ENCODE data around the gene DDO. TPM values are rescaled to one million over a fixed set of nuclear protein-coding genes. Genes with fewer than 3 reads are reported as not detected.

The DDO gene
- total and polyA plus RNA-seq, 9 of the 15 experiments (the other 6 are each of a cell fraction or from before 2014, with no cell fraction given) = not detected

- TF ChIP-seq L3MBTL2 (IDR thresholded peaks at IDR 0.05) = no peak
- TF ChIP-seq SNAPC5 (CRISPR knock-in tag; IDR thresholded peaks at IDR 0.05) = no peak
- no peak for TF ChIP-seq MCM3 (IDR thresholded peaks at IDR 0.05)
Measured at GRCh38 chr6:110421749-110422443, 6.5 kb upstream of the DDO start (continued).

GRCh38 chr6:110419028-110419739 is 3.8 kb upstream of the DDO start:
- CTCF ChIA-PET (ENCODE audit: low intra/inter-chr PET ratio) = no interaction called here
- no peak overlapping the region for H3K4me3 ChIP-seq
- WGBS (ENCODE audit: insufficient coverage, low coverage, missing lambda C conversion rate) = 1% methylated on average over 6 of the region's 6 CpGs

More at GRCh38 chr6:110419028-110419739, 3.8 kb upstream of the DDO start:
- no peak overlapping the region for H3K27ac ChIP-seq (ENCODE audit: extremely low read depth, low read depth, low read length)
- in situ Hi-C loops (cut with MboI) (no loop called here), intact Hi-C loops (cut with micrococcal nuclease) (no loop called here)
- H3K9me1 ChIP-seq (ENCODE audit: control insufficient read depth, insufficient read depth, low read length) = no peaks in the 10 kb centered on the region
- DNase-seq (ENCODE audit: extremely low read depth in 1 of 4, low spot score in 3 of 4) (no peak), ATAC-seq (no peak), FAIRE-seq (no peak)
- H3K27me3 ChIP-seq (ENCODE audit: control insufficient read depth in 2 of 2, insufficient read depth in 2 of 2, low read length in 2 of 2) = peaks cover 6 to 21% of the 10 kb centered on the region in 2 experiments; a peak in 4 of 5 replicates
- no peaks in the 10 kb centered on the region for H3K36me3 ChIP-seq (ENCODE audit: control insufficient read depth, insufficient read depth, low read length)
- H4K20me1 ChIP-seq (replicated peaks; ENCODE audit: control insufficient read depth, insufficient read depth, low read length) = no peaks in the 10 kb centered on the region
- H3K9ac ChIP-seq (ENCODE audit: insufficient read depth in 1 of 2, low read depth in 2 of 2, low read length in 2 of 2) = no peak overlapping the region
- no peak for TF ChIP-seq GTF2F1 (IDR thresholded peaks at IDR 0.05; ENCODE audit: low read depth, low read length)
- TF ChIP-seq HMG20A (CRISPR knock-in tag; conservative IDR thresholded peaks at IDR 0.05) = no peak
- TF ChIP-seq NUFIP1 (IDR thresholded peaks at IDR 0.05; ENCODE audit: partially characterized antibody) = no peak
- no peak for TF ChIP-seq AFF1 (IDR thresholded peaks at IDR 0.05; ENCODE audit: low read depth in 1 of 2, partially characterized antibody in 2 of 2)
- no peak for TF ChIP-seq RBM22 (IDR thresholded peaks at IDR 0.05; ENCODE audit: low read depth, low read length, poor library complexity, severe bottlenecking)
- TF ChIP-seq HLTF (IDR thresholded peaks at IDR 0.05) = no peak
- no peak for TF ChIP-seq SRSF9 (IDR thresholded peaks at IDR 0.05; ENCODE audit: borderline replicate concordance, low read depth, low read length)
- no peak for TF ChIP-seq KLF6 (CRISPR knock-in tag; IDR thresholded peaks at IDR 0.05; ENCODE audit: borderline replicate concordance)
- TF ChIP-seq MCM7 (IDR thresholded peaks at IDR 0.05) = no peak
- TF ChIP-seq CBX1 (IDR thresholded peaks at IDR 0.05; ENCODE audit: low read depth) = no peak
- TF ChIP-seq USF2 (CRISPR knock-in tag; IDR thresholded peaks at IDR 0.05) = no peak
- no peak for TF ChIP-seq KDM5B (IDR thresholded peaks at IDR 0.05; ENCODE audit: insufficient replicate concordance, low read depth, low read length)
- POLR2A ChIA-PET = no interaction called here
- no TSS peak for BruUV-seq (replicated peaks)
- no peaks in the 10 kb centered on the region for H3K79me2 ChIP-seq (ENCODE audit: control insufficient read depth, insufficient read depth, low read length)
- H3K4me2 ChIP-seq (ENCODE audit: insufficient read depth, low read length) = no peak overlapping the region
- H2AFZ ChIP-seq (ENCODE audit: low read depth, low read length) = no peak overlapping the region
- no peaks in the 10 kb centered on the region for H3K9me3 ChIP-seq (replicated peaks; ENCODE audit: control insufficient read depth, insufficient read depth, low read depth, low read length)
- no peaks in the 10 kb centered on the region for H3K4me1 ChIP-seq (replicated peaks in 1 of 2; ENCODE audit: control insufficient read depth in 2 of 2, insufficient read depth in 2 of 2, low read length in 2 of 2)
